Activated CD4-positive, alpha-beta T cell treated with anti-CD3 and anti-CD28 coated beads, Interleukin-2, amount 50 U/mL, for 4 hours (primary cell): ENCODE results near the gene KCNJ2.

ENCODE experiments used
- DNase-seq, 2 experiments: peaks; one replicate each; pipeline ENCODE4 v3.0.0-alpha.2; 2020

The KCNJ2 gene

DNA sequence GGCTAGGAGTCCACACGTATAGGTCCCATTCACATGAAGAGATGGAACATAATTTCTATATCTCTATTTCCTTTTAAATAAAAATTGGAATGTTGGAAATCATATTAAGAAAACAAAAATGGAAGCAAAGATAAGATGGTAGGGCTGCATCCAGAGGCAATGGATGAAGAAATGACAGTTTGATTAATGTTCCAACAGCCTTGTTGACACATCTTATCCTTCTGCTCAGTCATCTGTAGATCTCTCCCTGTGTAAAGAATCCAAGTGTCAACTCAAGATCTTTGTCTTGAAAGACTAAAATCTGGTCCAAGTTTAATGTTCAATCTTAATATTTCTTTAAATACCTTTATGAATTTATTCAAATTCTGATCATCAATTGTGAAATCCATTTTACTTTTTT lies 7.8 kb upstream of the KCNJ2 start:
- DNase-seq, result no peak

DNA sequence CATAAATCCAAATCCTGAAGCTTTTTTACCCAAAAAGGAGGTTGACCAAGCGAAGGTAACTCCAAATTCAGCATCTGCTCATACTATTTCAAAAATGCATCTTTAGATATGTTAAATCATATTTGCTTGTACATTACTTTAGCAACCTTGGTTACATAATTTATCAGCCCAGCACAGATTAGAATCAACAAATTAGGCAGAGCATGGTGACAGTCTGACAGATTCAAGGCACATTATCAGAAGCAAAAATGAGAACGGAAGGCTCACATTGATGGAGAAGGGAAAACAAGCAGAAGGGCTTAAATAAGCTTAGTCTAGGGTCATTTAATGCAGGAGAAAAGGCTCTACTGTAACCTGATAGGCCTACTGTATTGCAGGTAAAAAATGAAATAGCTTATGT lies 3.9 kb upstream of the KCNJ2 start:
- DNase-seq, result no peak

GRCh38 chr17:70166615-70167014 lies 2.7 kb upstream of the KCNJ2 start:
- no peak for DNase-seq

GRCh38 chr17:70168044-70168976 lies 1.0 kb upstream of the KCNJ2 start:
- DNase-seq, result no peak

GRCh38 chr17:70169709-70170597 lies 621 bp downstream of the KCNJ2 start:
- no peak for DNase-seq

DNA sequence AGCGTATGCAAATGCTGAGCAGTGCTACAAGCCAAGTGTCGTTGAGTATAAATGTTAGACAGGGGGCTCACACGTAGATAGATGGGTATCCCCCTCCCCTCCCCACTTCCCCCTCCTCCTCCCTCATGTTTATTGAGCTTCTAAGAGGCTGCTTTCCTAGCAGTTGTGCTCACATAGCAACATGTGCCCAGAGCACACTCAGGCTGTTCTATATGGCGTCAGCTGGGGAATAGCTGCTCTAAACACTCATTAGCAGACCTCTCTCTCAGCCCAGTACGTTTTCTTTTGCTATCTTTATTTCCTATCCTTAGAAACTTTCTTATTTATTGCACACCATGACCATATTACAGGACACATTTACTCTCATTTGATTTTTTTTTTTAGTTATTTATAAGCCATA lies 1.8 kb downstream of the KCNJ2 start:
- DNase-seq, result no peak

- no peak for DNase-seq
Observed at GRCh38 chr17:70172449-70172848, 3.1 kb downstream of the KCNJ2 start.

- DNase-seq, result no peak
Observed at GRCh38 chr17:70172923-70173322, 3.6 kb downstream of the KCNJ2 start.

DNA sequence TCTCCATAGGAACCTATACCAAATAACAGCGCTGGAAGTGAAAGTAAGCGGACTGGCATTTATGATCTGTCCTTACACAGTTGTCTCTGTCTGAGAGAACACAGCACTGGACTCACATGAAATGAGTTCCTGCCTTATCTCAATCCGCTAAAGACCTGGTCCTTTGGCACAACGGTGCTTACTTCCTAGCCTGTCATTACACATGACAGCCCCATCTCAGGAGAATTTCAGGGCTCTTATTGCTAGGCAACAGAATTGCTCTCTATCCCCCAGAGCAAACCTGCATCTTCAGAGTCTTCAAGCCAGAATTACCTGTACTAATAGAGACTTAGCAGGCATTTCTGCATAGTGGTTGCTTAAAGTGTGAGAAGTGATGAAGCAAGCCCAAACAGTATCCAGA lies 4.3 kb downstream of the KCNJ2 start:
- DNase-seq, result no peak

- DNase-seq, result no peak
Observed at GRCh38 chr17:70181376-70181775, 12.0 kb downstream of the KCNJ2 start.

GRCh38 chr17:70181866-70182265 lies 12.5 kb downstream of the KCNJ2 start:
- no peak for DNase-seq

GRCh38 chr17:70183508-70183907 lies 14.2 kb downstream of the KCNJ2 start:
- DNase-seq, result no peak

DNA sequence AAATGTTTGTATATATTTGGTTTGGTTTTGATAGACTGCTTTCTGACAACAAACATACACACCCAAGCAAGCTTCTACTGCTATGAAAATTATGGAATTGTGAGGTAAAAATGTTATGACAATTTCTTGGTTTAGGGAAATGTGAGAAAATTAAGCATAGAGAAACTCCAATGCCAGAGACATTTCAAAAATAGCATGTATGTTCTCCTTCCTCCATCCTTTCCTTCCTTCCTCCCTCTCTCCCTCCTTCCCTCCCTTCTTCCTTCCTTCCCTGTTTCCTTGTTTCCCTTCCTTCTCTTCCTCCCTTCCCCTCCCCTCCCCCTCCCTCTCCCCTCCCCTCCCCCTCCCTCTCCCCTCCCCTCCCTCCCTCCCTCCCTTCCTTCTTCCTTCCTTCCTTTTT lies 14.9 kb downstream of the KCNJ2 start:
- DNase-seq, result no peak

DNA sequence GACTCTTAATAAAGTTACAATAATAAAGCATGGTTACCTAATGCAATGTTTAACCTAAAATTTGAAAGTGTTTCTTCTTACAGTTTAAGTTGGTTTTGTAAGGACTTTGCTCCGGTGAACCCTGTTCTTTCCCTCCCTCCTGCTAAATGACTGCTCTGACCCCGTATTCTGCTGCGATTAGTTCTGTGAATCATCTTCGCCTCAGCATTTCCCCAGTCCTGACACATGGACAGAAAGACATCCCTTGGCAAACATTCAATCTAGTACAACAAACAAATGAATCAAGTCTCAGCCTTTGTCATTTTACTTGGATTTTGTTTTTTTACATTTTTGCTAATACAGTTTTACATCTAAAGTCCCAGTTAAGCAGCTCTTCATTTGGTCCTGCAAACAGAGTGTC lies 15.4 kb downstream of the KCNJ2 start:
- no peak for DNase-seq

DNA sequence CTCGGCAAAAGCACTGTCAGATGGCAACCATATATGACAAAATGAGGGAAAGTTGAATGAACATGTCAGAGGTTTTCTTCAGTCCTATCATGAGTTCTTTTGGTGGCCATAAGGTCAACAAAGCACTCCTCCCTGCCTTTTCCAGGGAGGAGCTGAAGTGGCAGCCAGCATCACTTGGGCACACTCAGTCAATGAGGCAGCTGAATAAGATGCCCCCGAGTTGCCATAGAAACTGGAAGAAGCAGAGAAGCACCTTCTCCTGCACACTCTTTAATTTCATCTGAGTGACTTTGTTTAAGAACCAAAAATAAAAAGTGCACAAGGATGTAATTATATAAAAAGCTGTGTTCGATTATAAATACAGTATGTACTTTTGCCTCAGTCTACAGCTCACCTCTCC lies 16.0 kb downstream of the KCNJ2 start:
- DNase-seq, result no peak

- no peak for DNase-seq
Observed at GRCh38 chr17:70187383-70187782, 18.1 kb downstream of the KCNJ2 start.

- DNase-seq, result no peak
Observed at GRCh38 chr17:70190959-70191805, 21.9 kb downstream of the KCNJ2 start.

DNA sequence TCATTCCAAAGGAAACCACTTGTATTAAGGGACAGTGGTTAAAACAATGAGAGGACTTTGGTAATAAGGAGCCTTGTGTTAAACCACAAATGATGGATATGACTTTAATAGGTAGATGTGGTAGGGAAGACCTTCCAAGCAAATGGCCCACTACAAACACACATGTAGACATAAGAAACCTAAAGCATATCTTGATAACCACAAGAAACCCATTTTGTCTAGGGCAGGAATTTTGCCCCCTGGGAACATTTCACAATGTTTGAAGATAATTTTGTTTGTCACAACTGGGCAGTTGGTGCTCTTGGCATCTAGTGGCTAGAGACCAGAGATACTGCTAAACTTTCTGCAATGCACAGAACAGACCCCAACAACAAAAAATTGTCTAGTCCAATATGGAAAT lies 25.8 kb downstream of the KCNJ2 start:
- no peak for DNase-seq

- no peak for DNase-seq
Observed at GRCh38 chr17:70201872-70202419, 32.6 kb downstream of the KCNJ2 start.

DNA sequence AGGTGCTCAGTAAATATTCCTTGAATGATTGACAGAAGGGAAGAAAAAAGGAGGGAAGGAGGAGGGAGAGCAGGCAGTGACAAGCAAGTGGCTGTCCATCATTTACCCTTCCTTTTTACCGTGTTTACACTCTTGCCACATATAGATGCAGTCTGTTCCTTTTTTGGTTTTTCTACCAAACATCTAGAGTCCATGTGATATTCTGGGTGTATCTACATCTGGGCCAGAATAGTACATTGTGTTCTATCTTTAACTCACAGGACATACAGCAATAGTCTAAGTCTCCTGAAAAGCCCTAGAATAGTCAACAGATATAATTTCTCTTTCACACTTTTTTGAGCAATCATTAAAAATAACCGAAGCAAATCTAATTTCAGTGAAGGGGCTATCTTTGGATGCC lies 33.5 kb downstream of the KCNJ2 start:
- DNase-seq, result no peak

- no peak for DNase-seq
Observed at GRCh38 chr17:70204431-70204830, 35.1 kb downstream of the KCNJ2 start.

- DNase-seq, result no peak
Observed at GRCh38 chr17:70205401-70205800, 36.1 kb downstream of the KCNJ2 start.
